Retinal pigment epithelial cell (primary cell): ENCODE results near the gene LY6G5B.

Experiments
- DNase-seq: peaks from one replicate; pipeline ENCODE4 v3.0.0-alpha.2; 2010; ENCODE audit warnings: low read depth
- H3K4me3 ChIP-seq: 2 replicates; pipeline ENCODE4 v1.5.1; 2011; ENCODE audit warnings: mild to moderate bottlenecking, low read length, control low read depth, moderate library complexity
- CTCF ChIP-seq: conservative IDR thresholded peaks from 2 replicates; pipeline ENCODE4 v1.5.1; 2011; ENCODE audit warnings: low read depth, low read length, control low read depth, inconsistent platforms

LY6G5B gene

GRCh38 chr6:31633447-31633846 is 36.3 kb upstream of the LY6G5B start:
- no peak overlapping the region for H3K4me3 ChIP-seq
- DNase-seq: no peak
- TF ChIP-seq CTCF: no peak

- no peak for DNase-seq
- no peak for TF ChIP-seq CTCF
- no peak overlapping the region for H3K4me3 ChIP-seq
These were observed 35.6 kb upstream of the LY6G5B start for GRCh38 chr6:31634131-31634530.

GRCh38 chr6:31634969-31635575 is 34.7 kb upstream of the LY6G5B start:
- no peak for TF ChIP-seq CTCF
- H3K4me3 ChIP-seq: no peak overlapping the region
- DNase-seq: no peak

- H3K4me3 ChIP-seq: no peak overlapping the region
- TF ChIP-seq CTCF: no peak
- no peak for DNase-seq
These were observed 32.8 kb upstream of the LY6G5B start for GRCh38 chr6:31636698-31637596.

- DNase-seq: no peak
- no peak overlapping the region for H3K4me3 ChIP-seq
- no peak for TF ChIP-seq CTCF
These were observed 30.7 kb upstream of the LY6G5B start for GRCh38 chr6:31639043-31639442.

GRCh38 chr6:31639449-31639861 is 30.3 kb upstream of the LY6G5B start:
- no peak overlapping the region for H3K4me3 ChIP-seq
- DNase-seq: no peak
- TF ChIP-seq CTCF: no peak

- no peak overlapping the region for H3K4me3 ChIP-seq
These were observed 29.2 kb upstream of the LY6G5B start for GRCh38 chr6:31640612-31641011.

More at GRCh38 chr6:31640612-31641011, 29.2 kb upstream of the LY6G5B start:
- TF ChIP-seq CTCF: no peak
- no peak for DNase-seq
